Endometrial microvascular endothelial cells (primary cell): Measurements from ENCODE around the gene HDAC5. TPM values are rescaled to one million over a fixed set of nuclear protein-coding genes. Genes with fewer than 3 reads are reported as not detected.

Source experiments
- in situ Hi-C: cut with HindIII; loops from 2 replicates; pipeline ENCODE4 v1.10.0; 2017; ENCODE audit warnings: low sequenced_read_pairs, low pct_unique_long_range_greater_than_20kb; ENCODE audit errors: inconsistent ontology term
- total RNA-seq: library from RNA; depleted of rRNA; stranded (reverse); fragments of >200 nt; gene quantifications from one replicate; pipeline ENCODE4 v1.2.3, GENCODE V29; 2015; ENCODE audit errors: inconsistent ontology term

The HDAC5 gene
- total RNA-seq, 1 donor from 2014 or later, result 6.2 TPM

DNA sequence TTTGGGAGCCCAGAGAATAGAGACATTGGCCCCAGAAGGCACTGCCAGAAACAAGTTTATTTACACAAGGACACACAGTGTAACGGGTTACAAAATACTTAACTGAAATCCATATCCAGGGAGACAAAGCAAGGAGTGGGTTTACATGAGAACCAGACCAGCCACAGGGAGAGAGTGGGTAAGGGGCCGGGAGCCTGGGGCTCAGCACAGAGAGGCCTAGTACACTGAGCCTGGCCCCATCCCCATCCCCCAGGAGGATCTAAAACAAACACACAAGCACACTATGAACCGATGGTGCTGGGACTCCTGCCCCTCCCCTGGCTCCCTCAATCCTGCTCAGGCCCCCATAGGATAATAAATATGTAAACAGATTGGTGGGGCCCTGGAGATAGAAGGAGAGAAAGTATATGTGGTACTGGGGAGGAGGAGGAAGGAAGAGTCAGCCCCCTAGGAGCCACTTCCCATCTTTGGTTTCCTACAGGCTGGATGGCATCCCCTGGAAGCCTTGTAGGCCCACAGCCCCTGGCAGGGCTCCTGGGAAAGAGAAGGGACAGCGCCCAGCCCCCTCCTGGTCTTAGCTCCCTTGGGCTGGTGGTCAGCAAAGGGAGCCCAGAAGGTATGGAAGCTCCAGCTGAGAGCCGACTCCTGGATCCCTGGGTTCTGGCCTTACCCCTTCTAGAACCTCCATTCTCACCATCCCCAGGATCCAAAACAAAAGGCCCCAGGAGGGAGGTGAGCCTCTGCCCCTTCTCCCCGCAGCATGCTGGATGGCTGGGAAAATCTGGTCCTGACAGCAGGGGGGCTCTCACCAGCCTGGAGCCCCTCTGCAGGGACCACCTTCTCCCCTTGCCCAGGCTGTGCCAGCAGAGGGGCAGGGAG lies 46.5 kb downstream of the HDAC5 start:
- in situ Hi-C loops, result no loop called here

DNA sequence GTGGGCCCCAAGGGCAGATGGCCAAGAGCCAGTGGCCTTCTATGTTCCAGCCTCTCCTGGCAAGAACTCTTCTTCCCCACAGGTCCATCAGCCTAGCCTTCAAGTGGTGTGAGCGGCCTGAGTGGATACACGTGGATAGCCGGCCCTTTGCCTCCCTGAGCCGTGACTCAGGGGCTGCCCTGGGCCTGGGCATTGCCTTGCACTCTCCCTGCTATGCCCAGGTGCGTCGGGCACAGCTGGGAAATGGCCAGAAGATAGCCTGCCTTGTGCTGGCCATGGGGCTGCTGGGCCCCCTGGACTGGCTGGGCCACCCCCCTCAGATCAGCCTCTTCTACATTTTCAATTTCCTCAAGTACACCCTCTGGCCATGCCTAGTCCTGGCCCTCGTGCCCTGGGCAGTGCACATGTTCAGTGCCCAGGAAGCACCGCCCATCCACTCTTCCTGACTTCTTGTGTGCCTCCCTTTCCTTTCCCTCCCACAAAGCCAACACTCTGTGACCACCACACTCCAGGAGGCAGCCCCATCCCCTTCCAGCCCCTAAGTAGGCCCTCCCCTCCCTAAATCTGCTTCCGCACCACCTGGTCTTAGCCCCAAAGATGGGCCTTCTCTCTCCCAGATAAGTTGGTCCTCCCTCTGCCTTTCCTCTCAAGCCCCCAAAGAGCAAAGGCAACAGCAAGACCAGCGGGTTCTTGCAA lies 47.7 kb downstream of the HDAC5 start:
- in situ Hi-C loops, result no loop called here

- in situ Hi-C loops, result no loop called here
Observed at GRCh38 chr17:44074911-44075285, 48.5 kb downstream of the HDAC5 start.

- in situ Hi-C loops, result no loop called here
Observed at GRCh38 chr17:44074231-44074910, 49.1 kb downstream of the HDAC5 start.

GRCh38 chr17:44071772-44072171 lies 51.7 kb downstream of the HDAC5 start:
- in situ Hi-C loops, result no loop called here

- in situ Hi-C loops, result no loop called here
Observed at GRCh38 chr17:44071198-44071520, 52.3 kb downstream of the HDAC5 start.

- in situ Hi-C loops, result no loop called here
Observed at GRCh38 chr17:44070455-44071197, 52.8 kb downstream of the HDAC5 start, which contains the start of gene G6PC3. G6PC3 (plus strand) TSS chr17:44070735; CDS start chr17:44070966, 231 bp downstream.

GRCh38 chr17:44069974-44070454 lies 53.4 kb downstream of the HDAC5 start:
- in situ Hi-C loops, result no loop called here

GRCh38 chr17:44067545-44067940 lies 55.9 kb downstream of the HDAC5 start:
- in situ Hi-C loops, result no loop called here

GRCh38 chr17:44066204-44066930 lies 57.1 kb downstream of the HDAC5 start, which contains the start of gene LSM12:
LSM12 (minus strand) TSS chr17:44066671; CDS start chr17:44066587, 84 bp downstream.
- in situ Hi-C loops, result no loop called here

GRCh38 chr17:44065668-44066203 lies 57.7 kb downstream of the HDAC5 start:
- in situ Hi-C loops, result no loop called here

DNA sequence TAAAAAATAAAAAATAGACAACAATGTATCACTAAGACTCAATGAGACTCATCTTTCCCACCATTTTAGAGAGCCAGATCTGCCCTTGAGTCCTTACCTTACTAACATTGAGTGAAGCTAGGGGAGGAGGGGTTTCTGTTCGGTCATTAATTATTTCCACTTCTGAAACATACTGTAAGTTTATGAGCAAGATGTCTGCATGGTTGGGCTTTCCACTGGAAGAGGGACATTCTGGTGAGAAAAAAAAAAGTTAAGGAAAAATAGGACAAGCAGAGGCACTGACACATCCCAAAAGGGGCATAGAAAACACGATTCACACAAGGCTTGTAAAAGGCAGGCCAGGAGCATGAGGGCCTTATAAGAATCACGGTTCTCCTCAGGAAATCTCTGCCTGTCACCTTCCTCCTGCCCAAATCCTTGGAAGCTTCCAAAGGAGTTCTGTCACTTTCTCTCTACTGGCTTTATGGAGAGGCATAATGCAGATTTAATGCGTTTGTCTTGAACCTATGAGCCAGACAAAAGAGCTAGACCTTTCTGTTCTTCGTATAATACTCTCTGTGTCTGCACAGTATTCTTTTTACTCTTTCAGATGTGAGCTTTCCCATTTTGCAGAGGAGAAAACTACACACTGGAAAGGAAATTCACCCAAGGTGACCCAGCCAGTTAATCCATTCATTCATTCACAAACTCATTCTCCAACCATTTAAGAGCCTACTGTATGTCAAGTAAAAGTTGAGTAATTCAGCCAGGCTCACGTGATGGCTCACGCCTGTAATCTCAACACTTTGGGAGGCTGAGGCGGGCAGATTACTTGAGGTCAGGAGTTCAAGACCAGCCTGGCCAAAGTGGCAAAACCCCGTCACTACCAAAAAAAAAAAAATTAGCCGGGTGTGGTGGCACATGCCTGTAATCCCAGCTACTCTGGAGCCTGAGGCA lies 59.5 kb downstream of the HDAC5 start:
- in situ Hi-C loops, result no loop called here

DNA sequence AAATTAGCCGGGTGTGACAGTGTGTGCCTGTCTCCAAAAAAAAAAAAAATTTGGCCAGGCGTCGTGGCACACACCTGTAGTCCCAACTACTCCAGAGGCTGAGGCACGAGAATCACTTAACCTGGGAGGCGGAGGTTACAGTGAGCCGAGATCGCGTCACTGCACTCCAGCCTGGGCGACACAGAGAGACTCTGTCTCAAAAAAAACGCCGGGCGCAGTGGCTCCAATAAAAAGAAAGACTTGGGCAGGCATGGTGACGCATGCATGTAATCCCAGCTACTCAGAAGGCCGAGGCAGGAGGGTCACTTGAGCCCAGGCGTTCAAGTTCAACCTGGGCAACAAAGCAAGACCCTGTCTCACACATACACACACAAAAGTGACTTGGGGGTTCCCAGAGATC lies 60.6 kb downstream of the HDAC5 start:
- in situ Hi-C loops, result no loop called here

DNA sequence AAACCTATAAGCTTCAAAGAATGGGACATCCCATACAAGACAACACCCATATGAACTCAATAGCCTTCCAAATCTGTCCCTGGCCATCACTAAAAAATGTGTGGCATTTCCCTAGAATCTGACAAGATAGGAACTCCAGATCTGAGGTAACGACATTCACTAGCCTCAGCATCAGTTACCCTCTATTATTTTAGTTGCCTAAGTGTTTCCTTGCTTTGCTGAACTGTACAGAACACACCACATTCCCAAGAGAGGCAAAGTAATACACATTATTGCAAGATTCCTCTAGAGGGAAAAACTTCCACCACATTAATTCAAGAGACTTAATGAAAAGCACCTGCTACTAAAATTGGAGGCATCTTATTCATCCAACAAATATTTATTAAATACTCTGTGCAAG lies 62.0 kb downstream of the HDAC5 start:
- in situ Hi-C loops, result no loop called here

DNA sequence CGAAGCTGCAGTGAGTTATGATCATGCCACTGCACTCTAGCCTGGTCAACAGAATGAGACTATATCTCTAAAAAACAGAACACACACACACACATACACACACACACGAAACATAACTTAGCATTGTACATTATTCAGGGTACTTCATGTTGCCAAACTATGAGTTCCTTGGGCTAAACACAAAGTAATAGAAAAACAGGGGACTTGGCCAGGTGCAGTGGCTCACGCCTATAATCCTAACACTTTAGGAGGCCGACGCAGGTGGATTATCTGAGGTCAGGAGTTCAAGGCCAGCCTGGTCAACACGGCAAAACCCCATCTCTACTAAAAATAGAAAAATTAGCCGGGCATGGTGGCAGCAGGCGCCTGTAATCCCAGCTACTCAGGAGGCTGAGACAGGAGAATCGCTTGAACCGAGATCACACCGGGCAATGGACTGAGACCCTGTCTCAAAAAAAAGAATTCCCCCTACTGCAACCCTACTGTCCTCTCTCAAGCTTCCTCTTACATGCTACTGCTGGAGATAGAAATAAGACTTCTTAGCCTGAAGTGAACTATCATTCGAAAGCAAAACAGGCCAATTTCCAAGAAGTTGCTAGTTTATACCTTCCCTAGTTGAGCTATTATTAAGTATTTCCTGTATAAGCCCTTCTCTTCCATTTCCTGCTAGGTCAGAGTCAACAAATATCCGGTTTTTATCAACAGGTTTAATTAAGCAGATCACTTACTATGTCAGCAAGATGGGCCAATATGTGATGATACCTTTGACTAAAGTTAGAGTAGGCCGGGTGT lies 64.1 kb downstream of the HDAC5 start:
- in situ Hi-C loops, result no loop called here

- in situ Hi-C loops, result no loop called here
Observed at GRCh38 chr17:44053125-44053872, 70.1 kb downstream of the HDAC5 start.
